SK-N-SH (cell line): ENCODE measurements around the gene SLIT1. TPM values are rescaled to one million over a fixed set of nuclear protein-coding genes. Genes with fewer than 3 reads are reported as not detected.

ENCODE experiments used
- CTCF ChIA-PET: fragments of 300-600, 350-600 bp; formaldehyde crosslinking; extraction: SDS; loops from one replicate; lab custom pipeline; 2021; lab: Yijun Ruan, JAX
- POLR2A ChIA-PET: fragments of 350-600 bp; sonication (Branson Sonifier 250); formaldehyde crosslinking; extraction: SDS; loops from one replicate; lab custom pipeline; 2020; ENCODE audit warnings: antibody characterized with exemption, inconsistent platforms; lab: Yijun Ruan, JAX
- DNase-seq: peaks from one replicate; pipeline ENCODE4 v3.0.0; 2012
- H2AFZ ChIP-seq: fragments of 200-600 bp; sonication (generic); 2 replicates; pipeline ENCODE4 v1.8.1; 2016; ENCODE audit warnings: antibody characterized with exemption, mild to moderate bottlenecking, low read depth
- H3F3A ChIP-seq: fragments of 200-600 bp; sonication (generic); replicated peaks from 2 replicates; pipeline ENCODE3; 2016; ENCODE audit warnings: antibody characterized with exemption, mild to moderate bottlenecking; ENCODE audit not compliant: insufficient read depth
- H3K27ac ChIP-seq, 2 experiments: fragments of 200-500 bp in 1 of 2; fragments of 200-600 bp in 1 of 2; sonication (Bioruptor generic) in 1 of 2; sonication (generic), shearing (Covaris generic) in 1 of 2; 2 replicates each; pipeline versions ENCODE4 v1.5.1 to v1.6.1; 2014 to 2016; ENCODE audit warnings: low read depth in 2 of 2, inconsistent platforms in 1 of 2, low read length in 1 of 2, mild to moderate bottlenecking in 1 of 2, mixed read lengths in 1 of 2
- H3K27me3 ChIP-seq: fragments of 200-600 bp; sonication (generic), shearing (Covaris generic); 2 replicates; pipeline ENCODE4 v1.6.1; 2016; ENCODE audit warnings: mixed run types; ENCODE audit not compliant: insufficient read depth
- H3K36me3 ChIP-seq, 2 experiments: fragments of 200-500 bp in 1 of 2; fragments of 200-600 bp in 1 of 2; sonication (Bioruptor generic) in 1 of 2; sonication (generic) in 1 of 2; replicated peaks in 1 of 2; 2 replicates each; pipeline versions ENCODE3 to v1.5.1; 2014 to 2016; ENCODE audit warnings: low read length in 1 of 2, mild to moderate bottlenecking in 1 of 2; ENCODE audit not compliant: insufficient read depth in 2 of 2, control insufficient read depth in 1 of 2
- H3K4me1 ChIP-seq, 2 experiments: fragments of 200-500 bp in 1 of 2; fragments of 200-600 bp in 1 of 2; sonication (Bioruptor generic) in 1 of 2; sonication (generic), shearing (Covaris generic) in 1 of 2; 2 replicates each; pipeline versions ENCODE4 v1.5.1 to v1.6.1; 2014 to 2016; ENCODE audit warnings: low read depth in 1 of 2, low read length in 1 of 2, mixed run types in 1 of 2; ENCODE audit not compliant: insufficient read depth in 2 of 2, control insufficient read depth in 1 of 2
- H3K4me2 ChIP-seq: fragments of 200-600 bp; sonication (generic), shearing (Covaris generic); 2 replicates; pipeline ENCODE4 v1.6.1; 2017; ENCODE audit warnings: mixed run types
- H3K4me3 ChIP-seq, 2 experiments: fragments of 200-500 bp in 1 of 2; fragments of 200-600 bp in 1 of 2; sonication (Bioruptor generic) in 1 of 2; sonication (generic), shearing (Covaris generic) in 1 of 2; 2 replicates each; pipeline versions ENCODE4 v1.5.1 to v1.8.1; 2014 to 2016; ENCODE audit warnings: low read depth in 2 of 2, inconsistent platforms in 1 of 2, low read length in 1 of 2, mild to moderate bottlenecking in 1 of 2, mixed read lengths in 1 of 2, moderate library complexity in 1 of 2
- H3K79me2 ChIP-seq: fragments of 200-600 bp; sonication (generic); 2 replicates; pipeline ENCODE4 v1.8.1; 2017; ENCODE audit warnings: mild to moderate bottlenecking; ENCODE audit not compliant: insufficient read depth
- H3K9ac ChIP-seq: fragments of 200-600 bp; sonication (generic); 2 replicates; pipeline ENCODE4 v1.6.1; 2017; ENCODE audit warnings: mixed run types
- H3K9me2 ChIP-seq: fragments of 200-600 bp; sonication (generic); 2 replicates; pipeline ENCODE4 v1.6.1; 2017; ENCODE audit warnings: mixed run types
- H3K9me3 ChIP-seq: fragments of 200-600 bp; sonication (generic); 2 replicates; pipeline ENCODE4 v1.6.1; 2017; ENCODE audit warnings: mixed run types, mild to moderate bottlenecking, moderate library complexity
- H4K20me1 ChIP-seq: fragments of 200-600 bp; sonication (generic); 2 replicates; pipeline ENCODE4 v1.6.1; 2017; ENCODE audit warnings: mild to moderate bottlenecking, mixed run types; ENCODE audit not compliant: insufficient read depth
- CHD2 ChIP-seq: fragments of 150-350 bp; IDR thresholded peaks from 2 replicates; pipeline ENCODE4 v1.6.1; 2018; ENCODE audit warnings: low read length; ENCODE audit not compliant: partially characterized antibody
- CTCF ChIP-seq: fragments of 200-600 bp; sonication (generic); IDR thresholded peaks from 2 replicates; pipeline ENCODE4 v1.6.1; 2017; ENCODE audit warnings: antibody characterized with exemption, mild to moderate bottlenecking, moderate library complexity
- ELF1 ChIP-seq: IDR thresholded peaks from 2 replicates; pipeline ENCODE4 v1.4.0; 2012
- EP300 ChIP-seq, 2 experiments: IDR thresholded peaks; 2 replicates each; pipeline versions ENCODE4 v1.4.0 to v1.6.1; 2012; ENCODE audit warnings: borderline replicate concordance in 1 of 2, low read depth in 1 of 2, low read length in 1 of 2
- EZH2phosphoT487 ChIP-seq: fragments of 200-600 bp; sonication (generic); IDR thresholded peaks from 2 replicates; pipeline ENCODE4 v1.6.1; 2017; ENCODE audit warnings: low read depth, mixed run types, mild to moderate bottlenecking, antibody characterized with exemption, moderate library complexity, borderline replicate concordance
- GATA2 ChIP-seq: sonication (generic); formaldehyde crosslinking; IDR thresholded peaks from 2 replicates; pipeline ENCODE4 v1.5.0; 2020; ENCODE audit warnings: mild to moderate bottlenecking, missing genetic modification reagents
- JUND ChIP-seq: IDR thresholded peaks from 2 replicates; pipeline ENCODE4 v1.4.0; 2012
- MEF2A ChIP-seq: IDR thresholded peaks from 2 replicates; pipeline ENCODE4 v1.4.0; 2012; ENCODE audit warnings: low read depth, borderline replicate concordance
- NRF1 ChIP-seq: IDR thresholded peaks from 2 replicates; pipeline ENCODE4 v1.6.1; 2012; ENCODE audit warnings: low read depth, mild to moderate bottlenecking, low read length
- RAD21 ChIP-seq: IDR thresholded peaks from 2 replicates; pipeline ENCODE4 v1.6.1; 2012; ENCODE audit warnings: mild to moderate bottlenecking, low read length
- RCOR1 ChIP-seq: fragments of 150-350 bp; IDR thresholded peaks from 2 replicates; pipeline ENCODE4 v1.6.1; 2017; ENCODE audit warnings: antibody characterized with exemption, low read length
- RFX5 ChIP-seq: IDR thresholded peaks from 2 replicates; pipeline ENCODE4 v1.6.1; 2012; ENCODE audit warnings: mild to moderate bottlenecking, improper control_type of control experiment, low read length
- RXRA ChIP-seq: IDR thresholded peaks from 2 replicates; pipeline ENCODE4 v1.4.0; 2012; ENCODE audit warnings: low read depth, mild to moderate bottlenecking, borderline replicate concordance
- SMC3 ChIP-seq: IDR thresholded peaks from 2 replicates; pipeline ENCODE4 v1.6.1; 2012; ENCODE audit warnings: low read depth, low read length, improper control_type of control experiment
- TEAD4 ChIP-seq: IDR thresholded peaks from 2 replicates; pipeline ENCODE4 v1.4.0; 2012; ENCODE audit warnings: mild to moderate bottlenecking, borderline replicate concordance; ENCODE audit not compliant: insufficient read depth
- YY1 ChIP-seq: IDR thresholded peaks from 2 replicates; pipeline ENCODE4 v1.4.0; 2012; ENCODE audit warnings: low read depth, mild to moderate bottlenecking
- WGBS: methylation state at CpG from one replicate; pipeline ENCODE4 v1.1.6; 2017; ENCODE audit warnings: low lambda C conversion rate; 5-methylcytosine and 5-hydroxymethylcytosine counted together
- polyA plus RNA-seq, 3 experiments: library from polyadenylated mRNA; depleted of rRNA; stranded (reverse); fragments of >200 nt; gene quantifications; 2 replicates each; pipeline ENCODE4 v1.2.3, GENCODE V29; 2012
- TF ChIP-seq, protein P1 (sequence below): IDR thresholded peaks from 2 replicates; pipeline ENCODE4 v1.6.1; 2012; ENCODE audit warnings: mild to moderate bottlenecking, low read depth, low read length, moderate library complexity
- TF ChIP-seq, protein P2 (sequence below): fragments of 150-350 bp; IDR thresholded peaks from 2 replicates; pipeline ENCODE4 v1.6.1; 2016; ENCODE audit warnings: mild to moderate bottlenecking, low read depth, low read length
- TF ChIP-seq, protein P3 (sequence below): fragments of 150-350 bp; IDR thresholded peaks from 2 replicates; pipeline ENCODE4 v1.6.1; 2017; ENCODE audit warnings: antibody characterized with exemption, low read length, low read depth, borderline replicate concordance
- TF ChIP-seq, protein P4 (sequence below): IDR thresholded peaks from 2 replicates; pipeline ENCODE4 v1.4.0; 2012; ENCODE audit warnings: low read depth, borderline replicate concordance
- TF ChIP-seq, protein P5 (sequence below): IDR thresholded peaks from 2 replicates; pipeline ENCODE4 v1.4.0; 2012; ENCODE audit warnings: low read depth, borderline replicate concordance
- TF ChIP-seq, protein P6 (sequence below): IDR thresholded peaks from 2 replicates; pipeline ENCODE4 v1.4.0; 2012; ENCODE audit warnings: low read depth

Gene SLIT1
- polyA plus RNA-seq, 1 of the 3 experiments (the other 2 are of a cell fraction), result 0.05 TPM

GRCh38 chr10:97067716-97068391 is 117.9 kb downstream of the SLIT1 start:
- Histone ChIP-seq H3K27ac (no peak overlapping the region), H3F3A (no peaks in the 10 kb centered on the region), H3K4me2 (no peak overlapping the region), H3K27me3 (peaks cover 9% of the 10 kb centered on the region; the same call in 1 of the 2 replicates), H3K79me2 (no peaks in the 10 kb centered on the region), H3K9ac (no peak overlapping the region), H3K4me3 (no peak overlapping the region), H3K9me2 (no peaks in the 10 kb centered on the region), H3K4me1 (no peaks in the 10 kb centered on the region; a peak in 1 of 4 replicates), H3K36me3 (no peaks in the 10 kb centered on the region), H4K20me1 (no peaks in the 10 kb centered on the region), H3K9me3 (no peaks in the 10 kb centered on the region), H2AFZ (no peak overlapping the region)
- WGBS, result 56% methylated on average over 5 of the region's 16 CpGs
- ChIA-PET POLR2A (interaction anchor here (1.2 kb wide), 1 partner anchor 30 kb away, joined by 4 read pairs; no protein-coding TSS in a partner anchor), CTCF (interaction anchor here (0.9 to 21.7 kb wide), 7 partner anchors 17 to 167 kb away, joined by 3 to 894 read pairs (median 5); no protein-coding TSS in a partner anchor)
- peak; percentile 76 for DNase-seq
- TF ChIP-seq, protein P1, sequence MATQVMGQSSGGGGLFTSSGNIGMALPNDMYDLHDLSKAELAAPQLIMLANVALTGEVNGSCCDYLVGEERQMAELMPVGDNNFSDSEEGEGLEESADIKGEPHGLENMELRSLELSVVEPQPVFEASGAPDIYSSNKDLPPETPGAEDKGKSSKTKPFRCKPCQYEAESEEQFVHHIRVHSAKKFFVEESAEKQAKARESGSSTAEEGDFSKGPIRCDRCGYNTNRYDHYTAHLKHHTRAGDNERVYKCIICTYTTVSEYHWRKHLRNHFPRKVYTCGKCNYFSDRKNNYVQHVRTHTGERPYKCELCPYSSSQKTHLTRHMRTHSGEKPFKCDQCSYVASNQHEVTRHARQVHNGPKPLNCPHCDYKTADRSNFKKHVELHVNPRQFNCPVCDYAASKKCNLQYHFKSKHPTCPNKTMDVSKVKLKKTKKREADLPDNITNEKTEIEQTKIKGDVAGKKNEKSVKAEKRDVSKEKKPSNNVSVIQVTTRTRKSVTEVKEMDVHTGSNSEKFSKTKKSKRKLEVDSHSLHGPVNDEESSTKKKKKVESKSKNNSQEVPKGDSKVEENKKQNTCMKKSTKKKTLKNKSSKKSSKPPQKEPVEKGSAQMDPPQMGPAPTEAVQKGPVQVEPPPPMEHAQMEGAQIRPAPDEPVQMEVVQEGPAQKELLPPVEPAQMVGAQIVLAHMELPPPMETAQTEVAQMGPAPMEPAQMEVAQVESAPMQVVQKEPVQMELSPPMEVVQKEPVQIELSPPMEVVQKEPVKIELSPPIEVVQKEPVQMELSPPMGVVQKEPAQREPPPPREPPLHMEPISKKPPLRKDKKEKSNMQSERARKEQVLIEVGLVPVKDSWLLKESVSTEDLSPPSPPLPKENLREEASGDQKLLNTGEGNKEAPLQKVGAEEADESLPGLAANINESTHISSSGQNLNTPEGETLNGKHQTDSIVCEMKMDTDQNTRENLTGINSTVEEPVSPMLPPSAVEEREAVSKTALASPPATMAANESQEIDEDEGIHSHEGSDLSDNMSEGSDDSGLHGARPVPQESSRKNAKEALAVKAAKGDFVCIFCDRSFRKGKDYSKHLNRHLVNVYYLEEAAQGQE, result peak; percentile 44; the same call in 1 of the 2 replicates
- TF ChIP-seq RCOR1 (no peak), RAD21 (peak; percentile 36), JUND (no peak), CHD2 (no peak), EP300 (IDR thresholded peaks at IDR 0.05; ENCODE audit: borderline replicate concordance in 1 of 2, low read depth in 1 of 2, low read length in 1 of 2) (no peak), CTCF (0 out of 2 replicates have a peak, but pooled peaks have one; percentile 14), GATA2 (no peak), YY1 (no peak), TEAD4 (no peak), SMC3 (peak; percentile 29; the same call in 1 of the 2 replicates), EZH2phosphoT487 (no peak), RXRA (no peak), MEF2A (no peak), RFX5 (no peak), ELF1 (no peak), NRF1 (no peak)
- TF ChIP-seq, protein P2, sequence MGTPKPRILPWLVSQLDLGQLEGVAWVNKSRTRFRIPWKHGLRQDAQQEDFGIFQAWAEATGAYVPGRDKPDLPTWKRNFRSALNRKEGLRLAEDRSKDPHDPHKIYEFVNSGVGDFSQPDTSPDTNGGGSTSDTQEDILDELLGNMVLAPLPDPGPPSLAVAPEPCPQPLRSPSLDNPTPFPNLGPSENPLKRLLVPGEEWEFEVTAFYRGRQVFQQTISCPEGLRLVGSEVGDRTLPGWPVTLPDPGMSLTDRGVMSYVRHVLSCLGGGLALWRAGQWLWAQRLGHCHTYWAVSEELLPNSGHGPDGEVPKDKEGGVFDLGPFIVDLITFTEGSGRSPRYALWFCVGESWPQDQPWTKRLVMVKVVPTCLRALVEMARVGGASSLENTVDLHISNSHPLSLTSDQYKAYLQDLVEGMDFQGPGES, result no peak
- TF ChIP-seq, protein P3, sequence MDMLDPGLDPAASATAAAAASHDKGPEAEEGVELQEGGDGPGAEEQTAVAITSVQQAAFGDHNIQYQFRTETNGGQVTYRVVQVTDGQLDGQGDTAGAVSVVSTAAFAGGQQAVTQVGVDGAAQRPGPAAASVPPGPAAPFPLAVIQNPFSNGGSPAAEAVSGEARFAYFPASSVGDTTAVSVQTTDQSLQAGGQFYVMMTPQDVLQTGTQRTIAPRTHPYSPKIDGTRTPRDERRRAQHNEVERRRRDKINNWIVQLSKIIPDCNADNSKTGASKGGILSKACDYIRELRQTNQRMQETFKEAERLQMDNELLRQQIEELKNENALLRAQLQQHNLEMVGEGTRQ, result no peak
- TF ChIP-seq, protein P4, sequence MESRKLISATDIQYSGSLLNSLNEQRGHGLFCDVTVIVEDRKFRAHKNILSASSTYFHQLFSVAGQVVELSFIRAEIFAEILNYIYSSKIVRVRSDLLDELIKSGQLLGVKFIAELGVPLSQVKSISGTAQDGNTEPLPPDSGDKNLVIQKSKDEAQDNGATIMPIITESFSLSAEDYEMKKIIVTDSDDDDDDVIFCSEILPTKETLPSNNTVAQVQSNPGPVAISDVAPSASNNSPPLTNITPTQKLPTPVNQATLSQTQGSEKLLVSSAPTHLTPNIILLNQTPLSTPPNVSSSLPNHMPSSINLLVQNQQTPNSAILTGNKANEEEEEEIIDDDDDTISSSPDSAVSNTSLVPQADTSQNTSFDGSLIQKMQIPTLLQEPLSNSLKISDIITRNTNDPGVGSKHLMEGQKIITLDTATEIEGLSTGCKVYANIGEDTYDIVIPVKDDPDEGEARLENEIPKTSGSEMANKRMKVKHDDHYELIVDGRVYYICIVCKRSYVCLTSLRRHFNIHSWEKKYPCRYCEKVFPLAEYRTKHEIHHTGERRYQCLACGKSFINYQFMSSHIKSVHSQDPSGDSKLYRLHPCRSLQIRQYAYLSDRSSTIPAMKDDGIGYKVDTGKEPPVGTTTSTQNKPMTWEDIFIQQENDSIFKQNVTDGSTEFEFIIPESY, result no peak
- TF ChIP-seq, protein P5, sequence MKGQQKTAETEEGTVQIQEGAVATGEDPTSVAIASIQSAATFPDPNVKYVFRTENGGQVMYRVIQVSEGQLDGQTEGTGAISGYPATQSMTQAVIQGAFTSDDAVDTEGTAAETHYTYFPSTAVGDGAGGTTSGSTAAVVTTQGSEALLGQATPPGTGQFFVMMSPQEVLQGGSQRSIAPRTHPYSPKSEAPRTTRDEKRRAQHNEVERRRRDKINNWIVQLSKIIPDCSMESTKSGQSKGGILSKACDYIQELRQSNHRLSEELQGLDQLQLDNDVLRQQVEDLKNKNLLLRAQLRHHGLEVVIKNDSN, result no peak
- TF ChIP-seq, protein P6, sequence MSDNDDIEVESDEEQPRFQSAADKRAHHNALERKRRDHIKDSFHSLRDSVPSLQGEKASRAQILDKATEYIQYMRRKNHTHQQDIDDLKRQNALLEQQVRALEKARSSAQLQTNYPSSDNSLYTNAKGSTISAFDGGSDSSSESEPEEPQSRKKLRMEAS, result no peak
